Skeletal muscle cell (primary cell): ENCODE measurements around the gene NAA38.

Experiments
- DNase-seq: peaks from one replicate; pipeline ENCODE4 v3.0.0-alpha.2; 2010; ENCODE audit warnings: low read depth
- H3K4me3 ChIP-seq: 2 replicates; pipeline ENCODE4 v1.5.1; 2011; ENCODE audit warnings: low read depth, mild to moderate bottlenecking, control low read depth, low read length, moderate library complexity

Gene NAA38

GRCh38 chr17:7809086-7809790, 48.1 kb downstream of the NAA38 start:
- no peak for DNase-seq

DNA sequence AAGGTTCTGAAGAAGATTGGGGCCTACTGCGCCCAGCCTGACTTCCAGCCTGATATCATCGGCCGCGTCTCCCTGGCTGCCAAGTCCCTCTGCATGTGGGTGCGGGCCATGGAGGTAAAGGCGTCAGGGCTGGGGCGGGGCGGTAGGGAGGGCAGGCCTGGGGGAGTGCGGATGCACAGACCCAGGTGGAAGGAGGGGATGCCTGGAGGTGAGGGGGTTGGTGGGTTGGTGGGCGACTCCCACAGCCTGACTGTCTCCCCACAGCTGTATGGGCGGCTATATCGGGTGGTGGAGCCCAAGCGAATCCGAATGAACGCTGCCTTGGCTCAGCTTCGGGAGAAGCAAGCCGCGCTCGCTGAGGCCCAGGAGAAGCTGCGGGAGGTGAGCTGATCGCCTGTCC, 50.2 kb downstream of the NAA38 start:
- DNase-seq, result no peak
- no peak overlapping the region for H3K4me3 ChIP-seq

More at GRCh38 chr17:7809086-7809790, 48.1 kb downstream of the NAA38 start:
- H3K4me3 ChIP-seq, result no peak overlapping the region
